Stomach (tissue), 4 donors: ENCODE measurements around the gene ZNF384.
"Not testable (repeated sequence)": the region's sequence is repeated elsewhere in the genome, so short reads cannot be mapped to it uniquely, and the experiment has no call there.

ENCODE experiments used
- CTCF ChIP-seq, 7 experiments: fragments of 450-650 bp in 4 of 7; fragments of 200-600 bp in 3 of 7; sonication (generic) in 3 of 7; IDR thresholded peaks; one replicate each; pipeline ENCODE4 v1.5.1; 2016 to 2019; ENCODE audit warnings: antibody characterized with exemption in 7 of 7, control low read depth in 2 of 7, mild to moderate bottlenecking in 1 of 7
- POLR2A ChIP-seq, 4 donors: fragments of 450-650 bp; IDR thresholded peaks; one replicate each; pipeline ENCODE4 v1.6.1; 2016; ENCODE audit warnings: antibody characterized with exemption in 4 of 4, control low read depth in 2 of 4, mild to moderate bottlenecking in 1 of 4, moderate library complexity in 1 of 4

- TF ChIP-seq POLR2A, CTCF (IDR thresholded peaks at IDR 0.05): not testable (repeated sequence)
Measured at GRCh38 chr12:6708351-6708750, 19.2 kb upstream of the ZNF384 start.
